SK-N-SH (cell line): ENCODE data around the gene LARP1.

Experiments
- FOXM1 ChIP-seq: IDR thresholded peaks from 2 replicates; pipeline ENCODE4 v1.4.0; 2012; ENCODE audit warnings: low read depth, mild to moderate bottlenecking
- PBX3 ChIP-seq: IDR thresholded peaks from 2 replicates; pipeline ENCODE4; 2012
- POLR2AphosphoS5 ChIP-seq: IDR thresholded peaks from 2 replicates; pipeline ENCODE4 v1.6.1; 2012; ENCODE audit warnings: low read depth, low read length
- REST ChIP-seq: IDR thresholded peaks from 2 replicates; pipeline ENCODE4 v1.6.1; 2012; ENCODE audit warnings: mild to moderate bottlenecking, low read depth, low read length, moderate library complexity
- SIN3A ChIP-seq: IDR thresholded peaks from 2 replicates; pipeline ENCODE4 v1.6.1; 2012; ENCODE audit warnings: low read depth, mild to moderate bottlenecking, low read length, moderate library complexity, borderline replicate concordance
- SMC3 ChIP-seq: IDR thresholded peaks from 2 replicates; pipeline ENCODE4 v1.6.1; 2012; ENCODE audit warnings: low read depth, low read length, improper control_type of control experiment
- TF ChIP-seq, protein P1 (sequence below): fragments of 200-600 bp; sonication (generic); IDR thresholded peaks from 2 replicates; pipeline ENCODE4 v1.6.1; 2017; ENCODE audit warnings: antibody characterized with exemption, mild to moderate bottlenecking, moderate library complexity

GRCh38 chr5:154819546-154819945, 64.4 kb downstream of the LARP1 start:
- TF ChIP-seq, protein P1, sequence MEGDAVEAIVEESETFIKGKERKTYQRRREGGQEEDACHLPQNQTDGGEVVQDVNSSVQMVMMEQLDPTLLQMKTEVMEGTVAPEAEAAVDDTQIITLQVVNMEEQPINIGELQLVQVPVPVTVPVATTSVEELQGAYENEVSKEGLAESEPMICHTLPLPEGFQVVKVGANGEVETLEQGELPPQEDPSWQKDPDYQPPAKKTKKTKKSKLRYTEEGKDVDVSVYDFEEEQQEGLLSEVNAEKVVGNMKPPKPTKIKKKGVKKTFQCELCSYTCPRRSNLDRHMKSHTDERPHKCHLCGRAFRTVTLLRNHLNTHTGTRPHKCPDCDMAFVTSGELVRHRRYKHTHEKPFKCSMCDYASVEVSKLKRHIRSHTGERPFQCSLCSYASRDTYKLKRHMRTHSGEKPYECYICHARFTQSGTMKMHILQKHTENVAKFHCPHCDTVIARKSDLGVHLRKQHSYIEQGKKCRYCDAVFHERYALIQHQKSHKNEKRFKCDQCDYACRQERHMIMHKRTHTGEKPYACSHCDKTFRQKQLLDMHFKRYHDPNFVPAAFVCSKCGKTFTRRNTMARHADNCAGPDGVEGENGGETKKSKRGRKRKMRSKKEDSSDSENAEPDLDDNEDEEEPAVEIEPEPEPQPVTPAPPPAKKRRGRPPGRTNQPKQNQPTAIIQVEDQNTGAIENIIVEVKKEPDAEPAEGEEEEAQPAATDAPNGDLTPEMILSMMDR: no peak
- TF ChIP-seq FOXM1: no peak
- TF ChIP-seq SIN3A: no peak
- no peak for TF ChIP-seq POLR2AphosphoS5
- TF ChIP-seq SMC3: no peak
- no peak for TF ChIP-seq PBX3
- TF ChIP-seq REST: no peak
